IMR-90 (cell line): Measurements from ENCODE around the gene IL16. TPM values are rescaled to one million over a fixed set of nuclear protein-coding genes. Genes with fewer than 3 reads are reported as not detected.

Experiments used
- ATAC-seq: fragments of 200-7000 bp; cut with Tn5 transposase; 2 replicates; pipeline ENCODE4 v1.9.1; 2020; ENCODE audit warnings: low read depth, mild to moderate bottlenecking, moderate library complexity
- BruUV-seq: library from RNA; stranded (reverse); fragments of 400-500 nt; replicated peaks from 2 replicates; lab custom pipeline; 2021; lab: Mats Ljungman, UMichigan
- CTCF ChIA-PET: fragments of 300-600 bp; formaldehyde crosslinking; extraction: SDS; loops from one replicate; lab custom pipeline; 2021; ENCODE audit warnings: antibody characterized with exemption; lab: Yijun Ruan, JAX
- POLR2A ChIA-PET: fragments of 300-600 bp; sonication (Branson Sonifier 250); formaldehyde crosslinking; loops from one replicate; lab custom pipeline; 2022; ENCODE audit warnings: antibody characterized with exemption; ENCODE audit not compliant: unreplicated experiment; lab: Charles Lee
- DNase-seq: peaks from one replicate; pipeline ENCODE4 v3.0.0; 2013
- H2AFZ ChIP-seq: replicated peaks from 2 replicates; pipeline ENCODE3; 2013; ENCODE audit warnings: low read length, mild to moderate bottlenecking; ENCODE audit not compliant: poor library complexity
- H2AK5ac ChIP-seq: 2 replicates; pipeline ENCODE4 v1.6.1; 2013; ENCODE audit warnings: low read depth, low read length, inconsistent platforms
- H2AK9ac ChIP-seq: replicated peaks from 2 replicates; pipeline ENCODE3; 2013; ENCODE audit warnings: mild to moderate bottlenecking, low read depth, low read length, moderate library complexity; ENCODE audit not compliant: poor library complexity
- H2BK120ac ChIP-seq: 2 replicates; pipeline ENCODE4 v1.6.1; 2013; ENCODE audit warnings: low read depth, low read length, inconsistent platforms
- H2BK15ac ChIP-seq: 3 replicates; pipeline ENCODE4 v1.6.1; 2013; ENCODE audit warnings: low read depth, low read length, inconsistent platforms
- H2BK20ac ChIP-seq: 2 replicates; pipeline ENCODE4 v1.6.1; 2013; ENCODE audit warnings: low read depth, mild to moderate bottlenecking, inconsistent platforms, low read length, moderate library complexity
- H2BK5ac ChIP-seq: 2 replicates; pipeline ENCODE4 v1.6.1; 2013; ENCODE audit warnings: mild to moderate bottlenecking, low read depth, low read length, inconsistent platforms; ENCODE audit not compliant: poor library complexity, severe bottlenecking
- H3K14ac ChIP-seq: replicated peaks from 2 replicates; pipeline ENCODE4 v1.6.1; 2013; ENCODE audit warnings: low read depth, low read length, inconsistent platforms
- H3K18ac ChIP-seq: 2 replicates; pipeline ENCODE4 v1.6.1; 2013; ENCODE audit warnings: low read depth, low read length, control low read depth
- H3K23ac ChIP-seq: 2 replicates; pipeline ENCODE4 v1.6.1; 2013; ENCODE audit warnings: low read depth, low read length, inconsistent platforms
- H3K27ac ChIP-seq: 2 replicates; pipeline ENCODE4 v1.5.1; 2013; ENCODE audit warnings: mild to moderate bottlenecking, control low read depth, low read length; ENCODE audit not compliant: insufficient read depth
- H3K27me3 ChIP-seq: 2 replicates; pipeline ENCODE4 v1.6.1; 2013; ENCODE audit warnings: low read length; ENCODE audit not compliant: control insufficient read depth, insufficient read depth
- H3K36me3 ChIP-seq: 2 replicates; pipeline ENCODE4 v1.6.1; 2013; ENCODE audit warnings: low read length, mixed read lengths; ENCODE audit not compliant: control insufficient read depth, insufficient read depth
- H3K4ac ChIP-seq: 2 replicates; pipeline ENCODE4 v1.6.1; 2013; ENCODE audit warnings: low read depth, low read length, inconsistent platforms
- H3K4me1 ChIP-seq: 2 replicates; pipeline ENCODE4 v1.6.1; 2013; ENCODE audit warnings: low read length, mixed read lengths; ENCODE audit not compliant: control insufficient read depth, insufficient read depth
- H3K4me2 ChIP-seq: 2 replicates; pipeline ENCODE4 v1.6.1; 2013; ENCODE audit warnings: low read depth, mild to moderate bottlenecking, control low read depth, low read length, moderate library complexity
- H3K4me3 ChIP-seq: 2 replicates; pipeline ENCODE4 v1.5.1; 2013; ENCODE audit warnings: low read depth, mild to moderate bottlenecking, control low read depth, low read length, moderate library complexity; ENCODE audit not compliant: insufficient read depth
- H3K56ac ChIP-seq: 2 replicates; pipeline ENCODE4 v1.6.1; 2013; ENCODE audit warnings: low read length, inconsistent platforms; ENCODE audit not compliant: insufficient read depth; ENCODE audit errors: extremely low read depth
- H3K79me1 ChIP-seq, 2 experiments: 2 replicates each; pipeline ENCODE4 v1.6.1; 2013; ENCODE audit warnings: low read length in 2 of 2, inconsistent platforms in 1 of 2, low read depth in 1 of 2
- H3K9ac ChIP-seq: 2 replicates; pipeline ENCODE4 v1.6.1; 2013; ENCODE audit warnings: low read depth, low read length, control low read depth
- H3K9me1 ChIP-seq: 2 replicates; pipeline ENCODE4 v1.6.1; 2013; ENCODE audit warnings: low read length, inconsistent platforms; ENCODE audit not compliant: insufficient read depth
- H3K9me3 ChIP-seq: 2 replicates; pipeline ENCODE4 v1.6.1; 2013; ENCODE audit warnings: low read length; ENCODE audit not compliant: control insufficient read depth, insufficient read depth
- H4K20me1 ChIP-seq: 2 replicates; pipeline ENCODE4 v1.6.1; 2013; ENCODE audit warnings: low read length, inconsistent platforms; ENCODE audit not compliant: insufficient read depth
- H4K5ac ChIP-seq: 2 replicates; pipeline ENCODE4 v1.6.1; 2013; ENCODE audit warnings: mild to moderate bottlenecking, low read depth, low read length, control low read depth
- H4K8ac ChIP-seq, 2 experiments: 2 replicates each; pipeline ENCODE4 v1.6.1; 2013; ENCODE audit warnings: low read depth in 2 of 2, low read length in 2 of 2, control low read depth in 1 of 2, inconsistent platforms in 1 of 2
- H4K91ac ChIP-seq: 2 replicates; pipeline ENCODE4 v1.6.1; 2013; ENCODE audit warnings: low read depth, low read length, inconsistent platforms; ENCODE audit not compliant: insufficient read depth
- CTCF ChIP-seq: conservative IDR thresholded peaks from 2 replicates; pipeline ENCODE4 v1.5.1; 2012; ENCODE audit warnings: mild to moderate bottlenecking, low read depth, low read length, improper control_type of control experiment
- MAFK ChIP-seq: IDR thresholded peaks from 2 replicates; pipeline ENCODE4 v1.6.1; 2012; ENCODE audit warnings: low read depth, low read length, improper control_type of control experiment
- MXI1 ChIP-seq: IDR thresholded peaks from 2 replicates; pipeline ENCODE4 v1.6.1; 2012; ENCODE audit warnings: low read depth, mild to moderate bottlenecking, low read length, moderate library complexity, borderline replicate concordance
- RAD21 ChIP-seq: IDR thresholded peaks from 2 replicates; pipeline ENCODE4 v1.6.1; 2012; ENCODE audit warnings: low read length, improper control_type of control experiment
- SMC3 ChIP-seq: fragments of 150-350 bp; IDR thresholded peaks from 2 replicates; pipeline ENCODE4 v1.6.1; 2016; ENCODE audit warnings: low read depth, mild to moderate bottlenecking, antibody characterized with exemption, low read length, moderate library complexity
- WGBS, 2 experiments: methylation state at CpG; one replicate each; pipeline versions ENCODE4 v1.1.5 to v1.1.7; 2013; ENCODE audit warnings: missing lambda C conversion rate in 2 of 2; ENCODE audit not compliant: insufficient read length in 1 of 2; ENCODE audit errors: extremely low coverage in 2 of 2; 5-methylcytosine and 5-hydroxymethylcytosine counted together
- dilution Hi-C: fragments of 300-500 bp; cut with HindIII; formaldehyde crosslinking; loops from one replicate; pipeline ENCODE4 v1.14.3; 2018; ENCODE audit warnings: low sequenced_read_pairs; ENCODE audit not compliant: unreplicated experiment
- in situ Hi-C: fragments of 300-500 bp; cut with MboI; formaldehyde crosslinking; loops from 3 replicates; pipeline ENCODE4 v1.14.3; 2019; ENCODE audit warnings: low sequenced_read_pairs, inconsistent platforms, mixed read lengths
- intact Hi-C: fragments of 100-400 bp; cut with micrococcal nuclease; formaldehyde crosslinking; loops from 2 replicates; pipeline ENCODE4 v1.10.0; 2022
- polyA plus RNA-seq, 3 experiments: library from polyadenylated mRNA; depleted of rRNA; stranded (reverse); fragments of >200 nt; gene quantifications; 2 replicates each; pipeline ENCODE4 v1.2.3, GENCODE V29; 2012; ENCODE audit warnings: low replicate concordance in 1 of 3
- total RNA-seq: library from RNA; depleted of rRNA; stranded (reverse); fragments of >200 nt; gene quantifications from 2 replicates; pipeline ENCODE4 v1.2.3, GENCODE V29; 2012

IL16 gene
- total and polyA plus RNA-seq, 2 of the 4 experiments (the other 2 are of a cell fraction) = 0.18 to 0.27 TPM

- TF ChIP-seq RAD21 = no peak
Measured at GRCh38 chr15:81197688-81198281, 1.1 kb downstream of the IL16 start (continued).

- no peak for DNase-seq
- Histone ChIP-seq H2BK5ac (no peak overlapping the region), H3K23ac (no peak overlapping the region), H3K9me1 (peaks cover 3% of the 10 kb centered on the region; the same call in 1 of the 2 replicates), H2AK5ac (peak overlapping the region; percentile 42; the same call in 1 of the 2 replicates), H4K5ac (no peak overlapping the region), H3K9ac (no peak overlapping the region), H4K91ac (peak overlapping the region; percentile 35), H3K18ac (no peak overlapping the region), H2AFZ (no peak overlapping the region), H3K36me3 (peaks cover 7% of the 10 kb centered on the region; the same call in 1 of the 2 replicates), H3K4me3 (no peak overlapping the region), H2BK20ac (no peak overlapping the region), H4K8ac (peak overlapping the region in 1 of 2 experiments; percentile 66; a peak in 1 of 4 replicates), H2AK9ac (no peak overlapping the region), H3K27ac (no peak overlapping the region), H3K56ac (no peak overlapping the region), H3K79me1 (no peaks in the 10 kb centered on the region), H3K9me3 (no peaks in the 10 kb centered on the region), H3K4me2 (no peak overlapping the region), H4K20me1 (no peaks in the 10 kb centered on the region), H3K27me3 (no peaks in the 10 kb centered on the region), H2BK15ac (no peak overlapping the region; the same call in 2 of the 3 replicates), H3K4me1 (peaks cover 5% of the 10 kb centered on the region; the same call in 1 of the 2 replicates), H3K4ac (peak overlapping the region; percentile 3; the same call in 1 of the 2 replicates), H2BK120ac (peak overlapping the region; percentile 56; the same call in 1 of the 2 replicates), H3K14ac (peak overlapping the region; percentile 55; the same call in 1 of the 2 replicates)
- dilution Hi-C loops (no loop called here), intact Hi-C loops (loop anchor here (5.0 kb wide), 1 partner anchor 38 kb away; no protein-coding TSS in a partner anchor), in situ Hi-C loops (no loop called here)
- TF ChIP-seq CTCF = no peak
- no peak for TF ChIP-seq MAFK
- no peak for TF ChIP-seq SMC3
- no peak for TF ChIP-seq RAD21
- no peak for TF ChIP-seq MXI1
- CTCF ChIA-PET = interaction anchor here (1.3 kb wide), 1 partner anchor 8 kb away, joined by 4 read pairs; no protein-coding TSS in a partner anchor
- no peak for ATAC-seq
- 57% methylated on average over 1 of the region's 11 CpGs; no CpG with 5 or more reads in 1 of the 2 experiments for WGBS, 2 experiments
- POLR2A ChIA-PET = no interaction called here
- no TSS peak for BruUV-seq
Measured at GRCh38 chr15:81199031-81199779, 2.5 kb downstream of the IL16 start.
